Prostate gland (tissue), 2 donors: ENCODE results near the gene FBXL17.

ENCODE experiments used
- CTCF ChIP-seq, 4 experiments: fragments of 200-600 bp in 2 of 4; fragments of 450-650 bp in 2 of 4; sonication (generic) in 2 of 4; IDR thresholded peaks; 1 replicate in 3 of 4; 2 replicates in 1 of 4; pipeline ENCODE4 v1.5.1; 2016 to 2019; ENCODE audit warnings: antibody characterized with exemption in 4 of 4, mild to moderate bottlenecking in 2 of 4, moderate library complexity in 2 of 4
- POLR2A ChIP-seq: fragments of 450-650 bp; IDR thresholded peaks from one replicate; pipeline ENCODE4 v1.6.1; 2016; ENCODE audit warnings: antibody characterized with exemption, mild to moderate bottlenecking
- POLR2AphosphoS5 ChIP-seq: sonication (generic); formaldehyde crosslinking; IDR thresholded peaks from one replicate; pipeline ENCODE4 v1.6.1; 2017; ENCODE audit warnings: antibody characterized with exemption

- no peak for TF ChIP-seq CTCF (IDR thresholded peaks at IDR 0.05)
- no peak for TF ChIP-seq POLR2A
- TF ChIP-seq POLR2AphosphoS5, result no peak
Measured at GRCh38 chr5:108122702-108123101, 259.2 kb downstream of the FBXL17 start.
